Measurements from ENCODE around the gene PRPF8. TPM values are rescaled to one million over a fixed set of nuclear protein-coding genes. Genes with fewer than 3 reads are reported as not detected.

PRPF8 gene
- total RNA-seq, 4 donors from 2014 or later, result 141 to 187 (median 163) TPM

DNA sequence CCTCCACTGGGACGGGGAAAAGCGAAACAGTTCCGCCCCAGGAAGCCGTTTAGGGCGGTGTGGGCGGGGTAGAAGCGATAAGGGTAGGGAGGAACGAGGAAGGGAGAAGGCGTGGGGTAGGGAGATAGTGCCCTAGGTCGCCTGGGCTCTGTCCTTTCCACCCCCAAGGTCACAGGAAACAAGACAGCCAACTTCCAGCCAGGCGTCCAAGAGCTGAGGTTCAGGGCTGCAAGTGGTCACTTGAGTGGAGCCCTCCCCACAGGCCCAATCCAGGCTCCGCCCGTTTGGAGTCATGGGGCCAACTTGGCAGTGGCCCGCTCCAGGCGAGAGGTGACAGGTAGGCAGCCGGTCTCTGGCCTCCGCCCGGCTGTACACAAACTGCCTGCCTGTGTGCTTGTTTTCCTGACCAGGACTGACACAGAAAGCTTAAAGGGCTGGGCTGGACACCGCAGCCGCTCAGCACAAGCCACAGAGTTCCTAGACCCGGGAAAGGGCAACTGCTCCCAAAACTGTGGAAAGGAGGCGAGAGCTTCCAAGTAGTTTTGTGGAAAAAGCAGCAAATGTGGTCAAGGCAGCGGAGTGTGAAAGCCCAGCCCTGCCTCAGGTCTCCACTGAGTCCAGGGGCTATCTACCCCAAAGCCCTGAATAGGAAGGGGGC is 34.7 kb downstream of the PRPF8 start, which contains the start of gene RILP:
TSS of gene RILP (minus strand) at position 23 of the 658 bp plus-strand sequence. CDS start 62 bp downstream, outside the sequence.
- peak; percentile 94 for DNase-seq (ENCODE audit: extremely low spot score)
- H3K4me3 ChIP-seq, result peak within 1 kb of the TSS; percentile 72 to 88 (median 81)
- WGBS, result 22% methylated on average over 23 of the region's 23 CpGs
- intact Hi-C loops (cut with DNase I), result loop anchor here (5.0 kb wide), 1 partner anchor 73 kb away; no protein-coding TSS in a partner anchor
- H3K36me3 ChIP-seq, result peaks cover 45 to 54% (median 48%) of the 10 kb centered on the region in 4 donors
- H3K27me3 ChIP-seq, result peaks cover 0 to 3% (median 0%) of the 10 kb centered on the region in 4 donors
- TF ChIP-seq EP300 (IDR thresholded peaks at IDR 0.05) (no peak), POLR2AphosphoS5 (IDR thresholded peaks at IDR 0.05) (peak; percentile 74 to 83)
- H3K27ac ChIP-seq (replicated peaks in 1 of 4), result peak within 1 kb of the TSS; percentile 97 to 100 (median 98)
- peaks cover 41 to 55% (median 54%) of the 10 kb centered on the region in 4 donors for H3K4me1 ChIP-seq
- no peaks in the 10 kb centered on the region for H3K9me3 ChIP-seq

DNA sequence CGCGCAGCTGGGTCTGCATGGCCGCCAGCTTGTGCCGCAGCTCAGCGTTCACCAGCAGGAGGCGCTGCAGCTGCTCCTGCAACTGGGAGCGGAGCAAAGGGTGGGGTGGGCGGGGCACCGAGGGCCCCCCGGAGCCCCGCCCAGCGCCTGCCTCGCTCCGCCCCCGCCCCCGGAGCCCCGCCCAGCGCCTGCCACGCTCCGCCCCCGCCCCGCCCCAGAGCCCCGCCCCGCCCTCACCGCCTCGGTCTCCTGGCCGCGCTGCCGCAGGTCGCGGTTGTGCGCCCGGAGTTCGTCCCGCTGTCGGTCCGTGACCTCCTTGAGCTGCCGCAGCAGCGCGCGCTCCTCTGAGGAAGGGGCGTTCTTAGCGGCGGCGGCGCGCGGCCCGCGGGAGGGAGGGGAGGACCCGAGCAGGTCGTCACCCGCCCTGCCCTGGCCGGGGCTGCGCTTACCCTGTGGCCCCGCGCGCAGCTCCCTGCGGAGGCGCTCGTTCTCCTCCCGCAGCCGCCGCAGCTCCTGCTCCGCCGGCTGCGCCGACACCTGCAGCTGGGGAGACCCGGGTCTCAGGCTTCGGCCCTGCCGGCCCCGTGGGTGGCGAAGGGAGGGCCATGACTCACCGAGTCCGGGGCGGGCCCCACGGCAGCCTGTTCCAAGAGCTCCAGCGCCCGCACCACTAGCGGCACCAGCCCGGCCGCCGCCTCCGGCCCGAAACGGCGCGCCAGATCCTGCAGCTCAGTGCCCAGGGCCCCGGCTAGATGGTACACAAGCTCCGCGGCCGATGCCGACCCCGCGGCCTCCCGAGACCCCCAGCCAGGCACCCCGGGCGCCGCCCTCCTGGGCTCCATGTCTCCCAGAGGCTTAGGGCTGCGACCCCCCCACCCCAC is 35.5 kb downstream of the PRPF8 start:
- intact Hi-C loops (cut with DNase I), result loop anchor here (5.0 kb wide), 1 partner anchor 72 kb away; no protein-coding TSS in a partner anchor
- no peaks in the 10 kb centered on the region for H3K9me3 ChIP-seq
- peak overlapping the region; percentile 97 to 100 (median 98) for H3K27ac ChIP-seq (replicated peaks in 1 of 4)
- H3K4me1 ChIP-seq, result peaks cover 45 to 63% (median 61%) of the 10 kb centered on the region in 4 donors
- H3K36me3 ChIP-seq, result peaks cover 37 to 46% (median 41%) of the 10 kb centered on the region in 4 donors
- TF ChIP-seq EP300 (IDR thresholded peaks at IDR 0.05) (no peak), POLR2A (IDR thresholded peaks at IDR 0.05; ENCODE audit: low read depth) (peak; percentile 30), POLR2AphosphoS5 (IDR thresholded peaks at IDR 0.05) (peak; percentile 55 to 92)
- TF ChIP-seq, protein P1, sequence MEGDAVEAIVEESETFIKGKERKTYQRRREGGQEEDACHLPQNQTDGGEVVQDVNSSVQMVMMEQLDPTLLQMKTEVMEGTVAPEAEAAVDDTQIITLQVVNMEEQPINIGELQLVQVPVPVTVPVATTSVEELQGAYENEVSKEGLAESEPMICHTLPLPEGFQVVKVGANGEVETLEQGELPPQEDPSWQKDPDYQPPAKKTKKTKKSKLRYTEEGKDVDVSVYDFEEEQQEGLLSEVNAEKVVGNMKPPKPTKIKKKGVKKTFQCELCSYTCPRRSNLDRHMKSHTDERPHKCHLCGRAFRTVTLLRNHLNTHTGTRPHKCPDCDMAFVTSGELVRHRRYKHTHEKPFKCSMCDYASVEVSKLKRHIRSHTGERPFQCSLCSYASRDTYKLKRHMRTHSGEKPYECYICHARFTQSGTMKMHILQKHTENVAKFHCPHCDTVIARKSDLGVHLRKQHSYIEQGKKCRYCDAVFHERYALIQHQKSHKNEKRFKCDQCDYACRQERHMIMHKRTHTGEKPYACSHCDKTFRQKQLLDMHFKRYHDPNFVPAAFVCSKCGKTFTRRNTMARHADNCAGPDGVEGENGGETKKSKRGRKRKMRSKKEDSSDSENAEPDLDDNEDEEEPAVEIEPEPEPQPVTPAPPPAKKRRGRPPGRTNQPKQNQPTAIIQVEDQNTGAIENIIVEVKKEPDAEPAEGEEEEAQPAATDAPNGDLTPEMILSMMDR (IDR thresholded peaks at IDR 0.05), result peak in 2 of 3 experiments; percentile 96 to 97
- H3K27me3 ChIP-seq, result peaks cover 0 to 3% (median 0%) of the 10 kb centered on the region in 4 donors
- 0% methylated on average over 4 of the region's 100 CpGs for whole genome bisulfite sequencing
- H3K4me3 ChIP-seq, result peak overlapping the region; percentile 72 to 88 (median 81)
- DNase-seq (ENCODE audit: extremely low spot score), result peak; percentile 97

DNA sequence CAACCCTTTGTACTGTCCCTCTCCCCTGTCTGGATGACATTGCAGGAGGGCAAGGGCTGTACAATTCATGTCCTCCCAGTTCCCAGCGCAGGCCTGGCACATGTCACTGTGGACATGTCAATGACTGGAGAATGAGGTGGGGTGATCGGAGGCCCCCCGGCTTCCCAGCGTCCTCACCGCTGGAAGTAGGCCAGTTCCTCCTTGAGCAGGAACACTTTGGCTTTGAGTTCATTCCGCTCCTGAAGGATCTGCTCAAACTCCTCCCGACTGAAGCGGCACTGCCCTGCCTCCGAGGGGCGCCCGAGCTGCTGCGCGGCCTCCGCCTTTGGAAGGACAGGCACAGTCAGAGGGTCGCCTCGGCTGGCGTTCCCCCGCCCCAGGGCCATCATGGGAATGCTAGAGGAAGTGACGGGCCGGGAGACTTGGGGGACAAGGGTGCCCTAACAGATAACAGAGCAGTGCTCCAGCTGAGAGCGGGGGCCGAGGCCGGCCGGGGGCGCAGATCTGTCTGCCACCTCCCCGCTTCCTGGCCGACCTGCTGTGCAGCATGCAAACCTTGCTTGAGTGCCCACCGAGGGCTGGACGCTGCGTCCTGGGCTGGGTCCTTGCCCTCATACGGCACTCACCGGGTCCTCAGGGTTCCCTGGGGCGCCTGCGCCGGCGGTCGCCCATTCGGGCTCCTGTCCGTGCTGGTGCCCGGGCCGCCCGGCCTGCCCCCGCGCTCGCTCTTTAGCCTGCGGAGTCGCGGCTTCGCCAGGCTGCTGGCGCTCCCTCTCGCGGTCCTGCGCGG is 36.3 kb downstream of the PRPF8 start:
- Histone ChIP-seq H3K4me3 (peak overlapping the region; percentile 72 to 88 (median 81)), H3K27ac (replicated peaks in 1 of 4) (peak overlapping the region; percentile 91 to 100 (median 97)), H3K4me1 (peaks cover 50 to 71% (median 70%) of the 10 kb centered on the region in 4 donors), H3K9me3 (no peaks in the 10 kb centered on the region), H3K36me3 (peaks cover 29 to 38% (median 32%) of the 10 kb centered on the region in 4 donors), H3K27me3 (peaks cover 0 to 3% (median 0%) of the 10 kb centered on the region in 4 donors)
- WGBS, result 2% methylated on average over 28 of the region's 54 CpGs
- TF ChIP-seq, protein P1 (IDR thresholded peaks at IDR 0.05), result peak in 1 of 3 experiments; percentile 90
- TF ChIP-seq POLR2A (IDR thresholded peaks at IDR 0.05; ENCODE audit: low read depth) (peak; percentile 6), POLR2AphosphoS5 (IDR thresholded peaks at IDR 0.05) (no peak), EP300 (IDR thresholded peaks at IDR 0.05) (no peak)
- DNase-seq (ENCODE audit: extremely low spot score), result no peak
- intact Hi-C loops (cut with DNase I), result loop anchor here (5.0 kb wide), 1 partner anchor 71 kb away; no protein-coding TSS in a partner anchor

DNA sequence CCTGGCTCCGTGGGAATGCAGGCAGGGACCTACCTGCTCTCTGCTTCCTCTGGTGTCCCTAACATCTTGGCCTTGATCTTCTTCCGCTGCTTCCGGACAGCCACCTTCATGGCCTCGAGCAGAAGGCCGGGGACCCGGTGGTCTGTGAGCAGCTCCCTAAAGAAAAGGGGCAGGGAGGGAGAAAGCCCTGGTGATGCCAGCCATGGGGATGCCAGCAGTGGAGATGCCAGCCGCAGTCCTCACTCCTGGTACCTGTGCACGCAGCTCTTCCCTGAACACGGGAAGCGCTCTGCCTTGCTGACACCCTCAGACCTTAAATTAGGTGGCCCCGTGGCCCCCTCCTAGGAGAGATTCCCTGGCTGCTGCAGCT is 36.9 kb downstream of the PRPF8 start:
- Histone ChIP-seq H3K27me3 (peaks cover 0 to 3% (median 0%) of the 10 kb centered on the region in 4 donors), H3K4me3 (peak overlapping the region; percentile 72 to 88 (median 81)), H3K36me3 (peaks cover 23 to 32% (median 27%) of the 10 kb centered on the region in 4 donors), H3K27ac (replicated peaks in 1 of 4) (peak overlapping the region; percentile 91 to 100 (median 97)), H3K4me1 (peaks cover 50 to 75% (median 75%) of the 10 kb centered on the region in 4 donors), H3K9me3 (no peaks in the 10 kb centered on the region)
- TF ChIP-seq POLR2A (IDR thresholded peaks at IDR 0.05; ENCODE audit: low read depth) (no peak), EP300 (IDR thresholded peaks at IDR 0.05) (no peak), POLR2AphosphoS5 (IDR thresholded peaks at IDR 0.05) (no peak)
- TF ChIP-seq, protein P1 (IDR thresholded peaks at IDR 0.05), result no peak
- no peak for DNase-seq (ENCODE audit: extremely low spot score)
- 78% methylated on average over 8 of the region's 11 CpGs for WGBS
- intact Hi-C loops (cut with DNase I), result loop anchor here (5.0 kb wide), 1 partner anchor 70 kb away; no protein-coding TSS in a partner anchor

Measured in esophagus muscularis mucosa (tissue), 4 donors.